HepG2 (cell line): Measurements from ENCODE around the gene UBR4.

Experiments
- CTCF ChIP-seq: sonication (generic); formaldehyde crosslinking; IDR thresholded peaks from 2 replicates; pipeline ENCODE4 v1.5.0; 2020; ENCODE audit warnings: mild to moderate bottlenecking, missing genetic modification reagents, moderate library complexity
- HDAC2 ChIP-seq: sonication (generic); formaldehyde crosslinking; IDR thresholded peaks from 2 replicates; pipeline ENCODE4 v1.4.0; 2020; ENCODE audit warnings: missing genetic modification reagents
- MAX ChIP-seq: IDR thresholded peaks from 2 replicates; pipeline ENCODE4 v1.6.1; 2012; ENCODE audit warnings: inconsistent platforms
- MEIS1 ChIP-seq: sonication (generic); formaldehyde crosslinking; IDR thresholded peaks from 2 replicates; pipeline ENCODE4 v1.9.0; 2021; ENCODE audit warnings: mild to moderate bottlenecking, missing genetic modification reagents, moderate library complexity, borderline replicate concordance
- SRSF4 ChIP-seq: fragments of 200-400 bp; formaldehyde crosslinking; IDR thresholded peaks from one replicate; pipeline ENCODE4 v1.6.1; 2018; ENCODE audit warnings: mild to moderate bottlenecking, low read depth, low read length, moderate library complexity; ENCODE audit not compliant: poor library complexity, severe bottlenecking
- ZNF280B ChIP-seq: sonication (generic); formaldehyde crosslinking; IDR thresholded peaks from 2 replicates; pipeline ENCODE4 v1.5.0; 2020; ENCODE audit warnings: missing genetic modification reagents, mild to moderate bottlenecking, borderline replicate concordance
- ZNF547 ChIP-seq: sonication (generic); formaldehyde crosslinking; IDR thresholded peaks from 2 replicates; pipeline ENCODE4 v1.5.1; 2020; ENCODE audit warnings: mild to moderate bottlenecking, missing genetic modification reagents

GRCh38 chr1:19199329-19199968 lies 10.6 kb downstream of the UBR4 start:
- no peak for TF ChIP-seq MAX
- TF ChIP-seq HDAC2 (CRISPR knock-in tag) = no peak
- no peak for TF ChIP-seq ZNF280B
- TF ChIP-seq SRSF4 = no peak
- no peak for TF ChIP-seq MEIS1
- TF ChIP-seq ZNF547 (CRISPR knock-in tag) = no peak
- no peak for TF ChIP-seq CTCF (CRISPR knock-in tag)
